Testis (tissue), 2 donors: ENCODE results near the gene NHEJ1.

Experiments
- POLR2A ChIP-seq: fragments of 450-650 bp; IDR thresholded peaks from one replicate; pipeline ENCODE4 v1.6.1; 2017; ENCODE audit warnings: antibody characterized with exemption, mild to moderate bottlenecking, moderate library complexity
- TF ChIP-seq, protein P1 (sequence below), 3 experiments: fragments of 450-650 bp in 2 of 3; fragments of 200-600 bp in 1 of 3; sonication (generic) in 1 of 3; IDR thresholded peaks; one replicate each; pipeline ENCODE4 v1.5.1; 2016 to 2019; ENCODE audit warnings: antibody characterized with exemption in 3 of 3, mild to moderate bottlenecking in 2 of 3, moderate library complexity in 1 of 3

DNA sequence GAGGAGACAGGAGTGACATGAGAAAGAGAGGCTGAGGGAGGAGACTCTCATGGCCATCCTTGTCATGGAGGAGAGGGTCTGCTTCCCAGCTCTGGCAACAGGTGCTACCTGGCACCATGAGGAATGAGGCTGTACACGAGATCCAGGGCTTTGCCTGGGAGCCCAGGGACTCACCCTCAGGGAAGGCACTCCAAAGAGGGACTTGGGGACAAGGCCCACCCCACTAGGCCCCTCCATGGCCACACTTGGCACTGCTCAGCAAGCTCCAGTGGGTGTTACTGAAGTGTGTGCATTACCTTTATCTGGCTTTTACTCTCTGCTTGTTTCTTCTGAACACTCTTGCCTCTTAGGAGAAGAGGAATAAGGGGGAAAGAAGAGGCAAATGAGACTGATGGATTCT lies 122.0 kb downstream of the NHEJ1 start:
- TF ChIP-seq, protein P1, sequence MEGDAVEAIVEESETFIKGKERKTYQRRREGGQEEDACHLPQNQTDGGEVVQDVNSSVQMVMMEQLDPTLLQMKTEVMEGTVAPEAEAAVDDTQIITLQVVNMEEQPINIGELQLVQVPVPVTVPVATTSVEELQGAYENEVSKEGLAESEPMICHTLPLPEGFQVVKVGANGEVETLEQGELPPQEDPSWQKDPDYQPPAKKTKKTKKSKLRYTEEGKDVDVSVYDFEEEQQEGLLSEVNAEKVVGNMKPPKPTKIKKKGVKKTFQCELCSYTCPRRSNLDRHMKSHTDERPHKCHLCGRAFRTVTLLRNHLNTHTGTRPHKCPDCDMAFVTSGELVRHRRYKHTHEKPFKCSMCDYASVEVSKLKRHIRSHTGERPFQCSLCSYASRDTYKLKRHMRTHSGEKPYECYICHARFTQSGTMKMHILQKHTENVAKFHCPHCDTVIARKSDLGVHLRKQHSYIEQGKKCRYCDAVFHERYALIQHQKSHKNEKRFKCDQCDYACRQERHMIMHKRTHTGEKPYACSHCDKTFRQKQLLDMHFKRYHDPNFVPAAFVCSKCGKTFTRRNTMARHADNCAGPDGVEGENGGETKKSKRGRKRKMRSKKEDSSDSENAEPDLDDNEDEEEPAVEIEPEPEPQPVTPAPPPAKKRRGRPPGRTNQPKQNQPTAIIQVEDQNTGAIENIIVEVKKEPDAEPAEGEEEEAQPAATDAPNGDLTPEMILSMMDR (IDR thresholded peaks at IDR 0.05) = no peak
- TF ChIP-seq POLR2A = no peak
